K562 (cell line): Measurements from ENCODE around the gene ACOX1. TPM values are rescaled to one million over a fixed set of nuclear protein-coding genes. Genes with fewer than 3 reads are reported as not detected.

ENCODE experiments used
- BDP1 ChIP-seq: IDR thresholded peaks from 3 replicates; pipeline ENCODE4 v1.6.1; 2011; ENCODE audit not compliant: insufficient read length, insufficient read depth
- CBFA2T3 ChIP-seq: fragments of 450-650 bp; IDR thresholded peaks from 2 replicates; pipeline ENCODE4 v1.6.1; 2017
- CBX5 ChIP-seq: IDR thresholded peaks from 2 replicates; pipeline ENCODE4 v1.6.1; 2014; ENCODE audit warnings: low read depth, borderline replicate concordance
- CREBBP ChIP-seq: IDR thresholded peaks from one replicate; pipeline ENCODE4 v1.6.1; 2012; ENCODE audit warnings: low read depth, mild to moderate bottlenecking, control low read depth, inconsistent platforms, low read length
- FOXK1 ChIP-seq: sonication (generic); formaldehyde crosslinking; IDR thresholded peaks from 2 replicates; pipeline ENCODE4 v1.8.0; 2022; ENCODE audit warnings: missing genetic modification reagents, mild to moderate bottlenecking, borderline replicate concordance
- HMG20B ChIP-seq: fragments of 250-450 bp; sonication (Bioruptor Pico); IDR thresholded peaks from 2 replicates; pipeline ENCODE4 v1.5.0; 2021; ENCODE audit warnings: mild to moderate bottlenecking
- HNRNPH1 ChIP-seq: fragments of 200-400 bp; formaldehyde crosslinking; optimal IDR thresholded peaks from 2 replicates; pipeline ENCODE3; 2017; ENCODE audit warnings: low read depth, mild to moderate bottlenecking, low read length, moderate library complexity
- IRF1 ChIP-seq: sonication (generic); formaldehyde crosslinking; IDR thresholded peaks from 2 replicates; pipeline ENCODE4 v1.8.0; 2022; ENCODE audit warnings: missing genetic modification reagents, mild to moderate bottlenecking, borderline replicate concordance
- LCOR ChIP-seq: sonication (generic); formaldehyde crosslinking; IDR thresholded peaks from 2 replicates; pipeline ENCODE4 v1.8.0; 2022; ENCODE audit warnings: mild to moderate bottlenecking, missing genetic modification reagents
- MAX ChIP-seq: sonication (generic); formaldehyde crosslinking; IDR thresholded peaks from 2 replicates; pipeline ENCODE4 v1.9.0; 2022; ENCODE audit warnings: mild to moderate bottlenecking, missing genetic modification reagents
- NCOA6 ChIP-seq: fragments of 450-650 bp; IDR thresholded peaks from 2 replicates; pipeline ENCODE4 v1.6.1; 2017; ENCODE audit warnings: mild to moderate bottlenecking
- PRPF4 ChIP-seq: fragments of 200-400 bp; formaldehyde crosslinking; IDR thresholded peaks from one replicate; pipeline ENCODE4 v1.6.1; 2017; ENCODE audit warnings: low read length, low read depth, mild to moderate bottlenecking; ENCODE audit not compliant: insufficient read depth, poor library complexity, severe bottlenecking
- RAD21 ChIP-seq, 2 experiments: fragments of 250-450 bp in 1 of 2; fragments of 450-650 bp in 1 of 2; sonication (Bioruptor Pico) in 1 of 2; formaldehyde crosslinking in 1 of 2; IDR thresholded peaks in 1 of 2; conservative IDR thresholded peaks in 1 of 2; 2 replicates each; pipeline versions ENCODE4 v1.4.0 to v1.8.0; 2020 to 2022; ENCODE audit warnings: mild to moderate bottlenecking in 2 of 2, moderate library complexity in 1 of 2
- SOX6 ChIP-seq: fragments of 450-650 bp; IDR thresholded peaks from 2 replicates; pipeline ENCODE4 v1.6.1; 2014; ENCODE audit warnings: mild to moderate bottlenecking
- TCF15 ChIP-seq: fragments of 250-450 bp; sonication (Bioruptor Pico); IDR thresholded peaks from 2 replicates; pipeline ENCODE4 v1.8.0; 2022; ENCODE audit warnings: moderate library complexity, mild to moderate bottlenecking, inconsistent platforms
- TEAD4 ChIP-seq, 2 experiments: sonication (generic) in 1 of 2; formaldehyde crosslinking in 1 of 2; IDR thresholded peaks; 2 replicates each; pipeline versions ENCODE4 v1.6.1 to v1.8.0; 2012 to 2022; ENCODE audit warnings: borderline replicate concordance in 1 of 2, inconsistent platforms in 1 of 2, low read length in 1 of 2, mild to moderate bottlenecking in 1 of 2, missing genetic modification reagents in 1 of 2
- ZNF12 ChIP-seq: sonication (generic); formaldehyde crosslinking; IDR thresholded peaks from 2 replicates; pipeline ENCODE4 v1.4.0; 2020; ENCODE audit warnings: mild to moderate bottlenecking, missing genetic modification reagents
- ZNF140 ChIP-seq: fragments of 250-450 bp; sonication (Bioruptor Pico); IDR thresholded peaks from 2 replicates; pipeline ENCODE4 v1.8.0; 2021; ENCODE audit warnings: moderate library complexity, mild to moderate bottlenecking, inconsistent platforms
- ZNF263 ChIP-seq: sonication (generic); formaldehyde crosslinking; IDR thresholded peaks from 2 replicates; pipeline ENCODE4 v1.8.0; 2022; ENCODE audit warnings: mild to moderate bottlenecking, missing genetic modification reagents, borderline replicate concordance
- ZNF3 ChIP-seq: fragments of 250-450 bp; sonication (Bioruptor Pico); IDR thresholded peaks from 2 replicates; pipeline ENCODE4 v1.5.0; 2021; ENCODE audit warnings: mild to moderate bottlenecking, moderate library complexity
- ZNF408 ChIP-seq: fragments of 250-450 bp; sonication (Bioruptor Pico); IDR thresholded peaks from 2 replicates; pipeline ENCODE4 v1.4.0; 2020; ENCODE audit warnings: low read depth, mild to moderate bottlenecking, moderate library complexity
- ZNF830 ChIP-seq: fragments of 250-450 bp; sonication (Bioruptor Pico); IDR thresholded peaks from 2 replicates; pipeline ENCODE4 v1.5.0; 2021; ENCODE audit warnings: mild to moderate bottlenecking
- ZSCAN32 ChIP-seq: fragments of 450-650 bp; formaldehyde crosslinking; IDR thresholded peaks from 2 replicates; pipeline ENCODE4 v1.4.0; 2020; ENCODE audit warnings: mild to moderate bottlenecking, moderate library complexity
- polyA plus RNA-seq, 8 experiments: library from polyadenylated mRNA; depleted of rRNA in 4 of 8; stranded (reverse) in 5 of 8; unstranded in 3 of 8; fragments of >200 nt; fragmentation: Nextera tagmentation in 2 of 8; fragmentation: Illumina TruSeq in 1 of 8; extraction: Ambion mirVana in 2 of 8; extraction: Trizol in 1 of 8; gene quantifications; 2 replicates each; pipeline versions ENCODE4 v1.2.1 to v1.2.3, GENCODE V29; 2011 to 2014; ENCODE audit warnings: inconsistent platforms in 1 of 8, missing spikeins in 1 of 8
- total RNA-seq, 7 experiments: library from RNA; depleted of rRNA in 6 of 7; stranded (reverse); fragments of >200 nt in 6 of 7; fragmentation: Illumina TruSeq in 2 of 7; extraction: Trizol in 2 of 7; gene quantifications; 2 replicates each; pipeline versions ENCODE4 v1.2.1 to v1.2.3, GENCODE V29; 2011 to 2021; ENCODE audit warnings: low replicate concordance in 1 of 7
- TF ChIP-seq, protein P1 (sequence below): fragments of 450-650 bp; IDR thresholded peaks from 2 replicates; pipeline ENCODE4 v1.6.1; 2016
- TF ChIP-seq, protein P2 (sequence below): sonication (generic); formaldehyde crosslinking; IDR thresholded peaks from 2 replicates; pipeline ENCODE4 v1.8.1; 2023; ENCODE audit warnings: mild to moderate bottlenecking, missing genetic modification reagents

ACOX1 gene
- total and polyA plus RNA-seq, 9 of the 15 experiments (the other 6 are each of a cell fraction or from before 2014, with no cell fraction given): 7.8 to 24.1 (median 14.5) TPM

- TF ChIP-seq, protein P1, sequence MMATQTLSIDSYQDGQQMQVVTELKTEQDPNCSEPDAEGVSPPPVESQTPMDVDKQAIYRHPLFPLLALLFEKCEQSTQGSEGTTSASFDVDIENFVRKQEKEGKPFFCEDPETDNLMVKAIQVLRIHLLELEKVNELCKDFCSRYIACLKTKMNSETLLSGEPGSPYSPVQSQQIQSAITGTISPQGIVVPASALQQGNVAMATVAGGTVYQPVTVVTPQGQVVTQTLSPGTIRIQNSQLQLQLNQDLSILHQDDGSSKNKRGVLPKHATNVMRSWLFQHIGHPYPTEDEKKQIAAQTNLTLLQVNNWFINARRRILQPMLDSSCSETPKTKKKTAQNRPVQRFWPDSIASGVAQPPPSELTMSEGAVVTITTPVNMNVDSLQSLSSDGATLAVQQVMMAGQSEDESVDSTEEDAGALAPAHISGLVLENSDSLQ: no peak
- TF ChIP-seq TCF15 (CRISPR knock-in tag) (no peak), CBX5 (no peak), CBFA2T3 (peak; percentile 98), TEAD4 (IDR thresholded peaks at IDR 0.05; ENCODE audit: low read length) (peak; percentile 96), TEAD4 (CRISPR knock-in tag; IDR thresholded peaks at IDR 0.05; ENCODE audit: borderline replicate concordance) (no peak), SOX6 (peak; percentile 98), HMG20B (CRISPR knock-in tag) (no peak), ZNF263 (CRISPR knock-in tag) (no peak), ZNF830 (CRISPR knock-in tag) (no peak), RAD21 (CRISPR knock-in tag; conservative IDR thresholded peaks at IDR 0.05 in 1 of 2, IDR thresholded peaks at IDR 0.05 in 1 of 2) (no peak), ZNF140 (CRISPR knock-in tag) (no peak), BDP1 (no peak), FOXK1 (no peak), NCOA6 (no peak), IRF1 (CRISPR knock-in tag) (no peak), HNRNPH1 (no peak), ZNF408 (CRISPR knock-in tag) (no peak), ZNF3 (CRISPR knock-in tag) (no peak), LCOR (CRISPR knock-in tag) (peak; percentile 65; the same call in 1 of the 2 replicates), MAX (CRISPR knock-in tag) (no peak), PRPF4 (no peak), ZSCAN32 (CRISPR knock-in tag) (no peak), CREBBP (no peak), ZNF12 (CRISPR knock-in tag) (no peak)
- TF ChIP-seq, protein P2, sequence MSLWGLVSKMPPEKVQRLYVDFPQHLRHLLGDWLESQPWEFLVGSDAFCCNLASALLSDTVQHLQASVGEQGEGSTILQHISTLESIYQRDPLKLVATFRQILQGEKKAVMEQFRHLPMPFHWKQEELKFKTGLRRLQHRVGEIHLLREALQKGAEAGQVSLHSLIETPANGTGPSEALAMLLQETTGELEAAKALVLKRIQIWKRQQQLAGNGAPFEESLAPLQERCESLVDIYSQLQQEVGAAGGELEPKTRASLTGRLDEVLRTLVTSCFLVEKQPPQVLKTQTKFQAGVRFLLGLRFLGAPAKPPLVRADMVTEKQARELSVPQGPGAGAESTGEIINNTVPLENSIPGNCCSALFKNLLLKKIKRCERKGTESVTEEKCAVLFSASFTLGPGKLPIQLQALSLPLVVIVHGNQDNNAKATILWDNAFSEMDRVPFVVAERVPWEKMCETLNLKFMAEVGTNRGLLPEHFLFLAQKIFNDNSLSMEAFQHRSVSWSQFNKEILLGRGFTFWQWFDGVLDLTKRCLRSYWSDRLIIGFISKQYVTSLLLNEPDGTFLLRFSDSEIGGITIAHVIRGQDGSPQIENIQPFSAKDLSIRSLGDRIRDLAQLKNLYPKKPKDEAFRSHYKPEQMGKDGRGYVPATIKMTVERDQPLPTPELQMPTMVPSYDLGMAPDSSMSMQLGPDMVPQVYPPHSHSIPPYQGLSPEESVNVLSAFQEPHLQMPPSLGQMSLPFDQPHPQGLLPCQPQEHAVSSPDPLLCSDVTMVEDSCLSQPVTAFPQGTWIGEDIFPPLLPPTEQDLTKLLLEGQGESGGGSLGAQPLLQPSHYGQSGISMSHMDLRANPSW (CRISPR knock-in tag): no peak
Observed at GRCh38 chr17:75970011-75970523, 8.9 kb downstream of the ACOX1 start (continued).
